Stimulated activated CD4-positive, alpha-beta T cell treated with anti-CD3 and anti-CD28 coated beads, Interleukin-1b, Interleukin-23, amount 100 ng/mL, for 1 hour (primary cell): ENCODE data around the gene IP6K3.
A peak's percentile ranks its signal among the peaks of the same experiment; 100 is the strongest.

Source experiments
- DNase-seq, 2 donors: peaks; one replicate each; pipeline ENCODE4 v3.0.0-alpha.2; 2020; ENCODE audit warnings: low read depth in 2 of 2

IP6K3 gene

DNA sequence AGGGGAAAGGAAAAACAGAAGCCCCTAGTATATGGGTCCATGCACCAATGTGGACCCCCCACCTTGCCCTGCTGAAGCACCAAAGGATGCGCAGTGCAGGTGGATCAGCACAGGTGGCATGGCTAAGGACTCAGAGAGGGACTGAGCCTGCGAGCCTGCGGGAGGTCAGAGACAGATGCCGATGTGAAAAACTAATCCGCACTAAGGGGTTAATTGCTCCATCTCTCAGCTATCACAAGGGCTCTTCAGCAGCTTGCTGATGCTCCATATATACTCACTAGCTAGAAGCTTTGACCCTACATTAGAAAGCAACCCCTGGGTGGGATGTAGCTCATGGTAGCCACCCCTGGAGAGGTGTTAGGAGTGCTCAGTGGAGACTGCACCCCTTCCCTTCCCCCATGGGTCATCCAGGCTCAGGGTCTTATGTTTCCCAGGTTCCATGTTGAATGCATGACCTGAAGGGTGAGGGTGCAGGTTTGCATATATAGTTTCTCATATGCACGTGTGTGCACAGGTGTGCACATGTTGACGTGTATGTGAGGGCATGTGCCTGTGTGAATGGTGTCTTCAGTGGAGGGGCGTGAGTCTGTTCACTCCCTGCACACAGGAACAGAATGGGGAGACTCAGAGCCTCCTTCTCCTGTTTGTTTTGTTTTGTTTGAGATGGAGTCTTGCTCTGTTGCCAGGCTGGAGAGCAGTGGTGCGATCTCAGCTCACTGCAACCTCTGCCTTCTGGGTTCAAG lies 13.4 kb upstream of the IP6K3 start:
- no peak for DNase-seq

DNA sequence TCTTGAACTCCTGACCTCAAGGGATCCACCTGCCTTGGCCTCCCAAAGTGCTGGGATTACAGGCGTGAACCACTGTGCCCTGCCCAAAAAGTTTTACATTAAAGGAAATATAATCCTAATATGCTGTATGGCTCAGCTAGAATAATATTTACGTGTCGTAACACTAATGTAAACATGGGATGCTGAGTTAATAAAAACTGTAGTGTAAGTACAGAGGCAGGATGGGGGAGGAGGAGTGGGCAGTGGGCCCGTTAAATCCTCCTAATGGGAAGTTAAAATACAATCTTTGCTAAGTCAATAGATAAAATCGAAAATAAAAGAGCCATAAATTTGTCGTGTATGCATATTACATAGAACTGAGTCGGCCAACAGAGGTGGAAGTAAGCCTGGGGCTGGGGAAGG lies 12.1 kb upstream of the IP6K3 start:
- no peak for DNase-seq

- no peak for DNase-seq
Observed at GRCh38 chr6:33757906-33758305, 11.2 kb upstream of the IP6K3 start.

DNA sequence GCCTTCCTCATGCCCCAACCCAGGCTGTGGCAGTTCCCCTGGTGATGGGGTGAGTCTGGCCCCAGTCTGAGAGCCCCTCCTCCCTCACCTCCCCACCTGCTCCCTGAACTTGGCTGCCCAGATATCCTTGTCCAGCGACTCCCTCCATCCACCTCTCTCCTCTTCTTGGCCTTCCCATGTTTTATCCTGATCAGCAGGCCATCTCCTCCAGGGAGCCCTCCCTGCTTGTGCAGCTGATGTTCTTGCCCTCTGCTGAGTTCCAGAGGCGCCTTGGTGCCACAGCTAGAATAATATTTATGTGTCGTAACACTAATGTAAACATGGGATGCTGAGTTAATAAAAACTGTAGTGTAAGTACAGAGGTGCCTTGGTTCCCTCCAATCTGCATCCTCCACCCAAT lies 10.4 kb upstream of the IP6K3 start:
- DNase-seq = no peak

- DNase-seq = no peak
Observed at GRCh38 chr6:33756211-33756954, 9.7 kb upstream of the IP6K3 start.

GRCh38 chr6:33755070-33755869 lies 8.6 kb upstream of the IP6K3 start:
- DNase-seq = no peak

- DNase-seq = no peak
Observed at GRCh38 chr6:33754222-33754621, 7.5 kb upstream of the IP6K3 start.

DNA sequence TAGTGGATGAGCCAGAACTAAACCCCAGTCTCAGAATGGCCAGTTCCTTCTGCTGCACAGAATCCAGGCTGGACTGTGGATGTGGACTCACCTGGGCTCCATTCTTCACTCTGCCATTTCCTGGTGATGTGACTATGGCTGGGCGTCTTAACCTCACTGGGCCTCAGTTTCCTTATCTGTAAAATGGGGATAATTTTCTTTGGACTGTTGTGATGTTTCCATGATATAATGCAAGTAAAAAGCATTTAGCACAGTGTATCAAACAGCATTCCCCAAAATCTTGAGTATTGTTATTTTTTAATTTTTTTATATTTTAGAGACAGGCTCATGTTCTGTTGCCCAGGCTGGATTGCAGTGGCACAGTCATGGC lies 5.9 kb upstream of the IP6K3 start:
- DNase-seq = no peak

DNA sequence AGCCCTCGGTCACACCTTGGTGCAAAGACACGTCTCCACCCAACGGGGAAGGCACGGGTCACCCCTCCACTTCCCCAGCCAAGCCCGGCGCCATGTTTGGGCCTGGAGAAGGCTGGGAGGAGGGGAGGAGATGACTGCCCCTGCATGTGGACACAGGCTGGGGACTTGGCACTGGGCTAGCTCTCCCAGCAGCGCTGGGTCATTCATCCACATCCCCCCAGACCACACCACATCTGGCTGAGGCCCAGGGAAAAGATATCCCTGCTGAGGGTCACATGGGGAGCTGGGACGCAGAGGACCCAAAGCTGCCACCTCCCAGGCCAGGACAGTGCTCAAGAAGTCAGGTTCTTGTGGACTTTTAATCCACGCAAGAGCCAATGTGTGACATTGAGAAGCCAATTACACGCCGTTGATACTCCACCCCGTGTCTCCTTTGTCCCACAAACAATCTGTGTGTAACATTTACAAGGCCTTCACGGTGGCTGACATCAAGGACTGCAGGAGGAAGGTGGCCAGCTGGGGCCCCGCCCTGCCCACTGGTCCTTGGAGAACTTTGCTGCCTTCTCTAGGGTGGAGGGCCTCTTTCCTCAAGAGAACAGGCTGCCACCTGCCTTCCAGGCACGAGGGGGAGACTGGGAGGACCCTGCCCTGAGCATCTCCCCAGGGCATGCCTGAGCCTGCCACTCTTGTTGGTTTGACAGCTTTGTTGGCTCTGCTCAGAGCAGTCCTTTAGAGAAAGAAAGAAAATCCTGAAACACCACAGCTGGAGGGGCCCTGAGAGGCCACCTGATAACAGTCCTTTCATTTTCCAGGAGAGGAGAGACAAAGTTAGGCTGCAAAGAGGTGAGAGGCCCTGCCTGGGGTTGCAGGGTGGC lies 5.3 kb upstream of the IP6K3 start:
- DNase-seq = no peak

GRCh38 chr6:33750244-33750991 lies 3.7 kb upstream of the IP6K3 start:
- DNase-seq = no peak

DNA sequence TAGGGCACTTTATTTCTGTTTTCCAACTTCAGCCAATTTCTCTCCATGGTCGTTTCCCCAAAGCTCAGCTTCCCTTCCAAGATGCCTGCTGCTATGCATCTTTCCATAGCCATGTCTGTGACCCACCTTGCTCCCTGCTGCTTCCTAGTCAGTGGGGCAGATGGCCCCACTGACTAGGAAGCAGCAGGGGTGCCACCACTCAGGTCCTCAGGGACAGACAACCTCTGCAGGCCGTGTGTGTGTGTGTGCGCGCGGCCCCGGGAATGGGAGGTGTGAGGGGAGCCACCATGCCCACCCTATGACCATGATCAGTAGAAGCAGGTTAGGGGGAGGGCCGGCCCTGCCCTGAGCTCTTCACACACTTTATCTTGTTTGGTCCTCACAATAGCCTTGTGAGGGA lies 2.7 kb upstream of the IP6K3 start:
- DNase-seq = no peak

DNA sequence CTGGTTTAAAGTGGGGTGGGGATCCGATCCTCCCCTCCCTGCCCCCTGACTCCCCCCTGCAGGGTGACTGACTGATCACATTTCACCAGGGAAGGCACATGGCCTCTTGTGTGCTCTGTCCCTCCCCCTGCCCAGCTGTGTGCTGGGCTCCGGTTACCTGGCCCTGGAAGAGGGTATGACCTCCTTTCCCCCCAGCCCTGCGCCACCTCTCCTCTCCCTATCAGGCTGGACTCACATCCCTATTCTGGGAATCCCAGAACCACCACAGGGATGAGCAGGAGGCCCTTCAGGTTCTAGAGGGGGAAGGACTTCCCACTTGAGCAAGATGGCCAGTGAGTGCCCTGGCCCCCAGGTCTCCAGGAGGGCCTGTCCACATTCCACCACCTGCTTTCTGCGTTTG lies 2.1 kb upstream of the IP6K3 start:
- DNase-seq = no peak

GRCh38 chr6:33747823-33748222 lies 1.1 kb upstream of the IP6K3 start:
- DNase-seq = no peak

DNA sequence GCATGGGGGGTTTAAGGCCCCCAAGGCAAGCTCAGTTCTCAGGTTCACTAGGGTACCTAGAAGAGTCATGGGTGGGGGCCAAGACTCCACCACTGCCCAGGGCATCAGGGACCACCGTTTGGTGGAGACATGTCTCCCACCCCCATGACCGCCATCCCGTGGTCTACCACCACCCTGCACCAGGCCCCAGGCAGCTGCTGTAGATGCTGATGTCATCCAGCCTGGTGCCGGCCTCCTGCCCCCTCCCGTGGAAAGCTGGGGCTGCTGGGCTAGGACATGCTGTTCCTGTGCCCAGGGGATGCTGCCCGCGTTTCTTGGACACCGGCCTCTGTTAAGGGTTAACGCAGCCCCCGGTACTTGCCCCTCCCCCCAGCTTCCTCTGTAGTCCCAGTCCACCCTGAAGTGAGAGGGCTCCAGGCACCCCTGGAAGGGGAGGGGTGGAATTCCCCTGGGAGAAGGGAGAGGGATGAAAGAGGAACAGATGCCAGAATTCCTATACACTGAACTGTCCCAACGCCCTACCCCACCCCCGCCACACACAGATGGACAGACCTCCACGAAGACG lies 587 bp downstream of the IP6K3 start:
- no peak for DNase-seq

DNA sequence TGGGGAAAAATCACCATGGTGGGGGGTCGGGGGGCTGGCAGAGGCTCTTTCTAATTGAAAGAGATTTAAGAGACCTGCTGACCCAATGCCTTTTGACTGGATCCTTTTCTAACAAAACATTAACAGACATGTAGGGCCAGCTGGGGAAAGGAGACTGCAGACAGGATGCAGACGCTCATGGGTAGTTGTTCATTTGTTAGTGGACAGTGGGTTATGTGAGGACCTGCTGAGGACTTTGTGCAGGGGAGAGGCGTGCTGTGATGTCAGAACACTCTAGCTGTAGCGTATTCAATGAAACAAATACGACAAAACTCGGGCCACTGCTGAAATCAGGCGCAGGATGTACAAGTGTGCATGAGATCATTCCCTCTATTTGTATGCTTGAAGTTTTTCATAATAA lies 1.2 kb downstream of the IP6K3 start:
- no peak for DNase-seq

DNA sequence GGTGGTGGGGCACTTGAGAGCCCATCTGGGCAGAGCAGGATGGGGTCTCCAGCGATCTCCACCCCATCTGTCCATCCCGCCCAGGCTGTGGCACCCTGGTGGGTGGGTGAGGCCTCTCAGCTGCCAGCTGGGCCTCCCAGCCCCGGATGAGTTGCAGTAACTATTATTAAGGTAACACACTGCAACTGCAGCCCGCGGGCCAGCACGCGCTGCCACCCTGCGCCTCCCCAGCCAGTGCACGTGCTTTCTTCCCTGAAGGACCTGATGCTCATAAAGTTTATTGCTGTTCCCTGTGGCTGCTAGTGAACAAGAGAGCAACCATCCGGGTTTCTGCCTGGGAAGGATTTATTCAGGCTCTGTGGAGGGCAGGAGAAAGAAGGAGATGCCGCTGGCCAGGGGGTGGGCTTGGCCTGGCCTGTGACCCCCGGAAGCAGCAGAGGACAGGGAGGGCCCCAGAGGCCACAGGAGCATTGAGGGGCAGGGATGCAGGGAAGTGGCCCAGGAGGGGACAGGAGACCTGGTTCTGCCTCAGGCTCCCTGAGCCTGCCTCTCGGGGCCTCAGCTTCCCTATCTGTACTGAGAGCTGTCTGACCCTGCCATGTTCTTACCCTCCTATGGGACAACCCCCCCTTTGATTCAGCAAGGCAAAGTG lies 1.7 kb downstream of the IP6K3 start:
- no peak for DNase-seq

GRCh38 chr6:33744001-33744848 lies 2.5 kb downstream of the IP6K3 start:
- DNase-seq = peak; percentile 45 to 56

- no peak for DNase-seq
Observed at GRCh38 chr6:33742837-33743236, 3.9 kb downstream of the IP6K3 start.

GRCh38 chr6:33742092-33742491 lies 4.6 kb downstream of the IP6K3 start:
- no peak for DNase-seq
